Smooth muscle cell (in vitro differentiated cells): ENCODE results near the gene LGALS7B. TPM values are rescaled to one million over a fixed set of nuclear protein-coding genes. Genes with fewer than 3 reads are reported as not detected.
"Not testable (repeated sequence)": the region's sequence is repeated elsewhere in the genome, so short reads cannot be mapped to it uniquely, and the experiment has no call there.

ENCODE experiments used
- DNase-seq: peaks from one replicate; lab custom pipeline; 2025; ENCODE audit not compliant: unreplicated experiment; lab: John Stamatoyannopoulos, UW
- H2AFZ ChIP-seq: fragments of 200-600 bp; sonication (generic); 2 replicates; pipeline ENCODE4 v1.6.0; 2016; ENCODE audit warnings: antibody characterized with exemption, low read depth, mild to moderate bottlenecking
- H3F3A ChIP-seq: fragments of 200-600 bp; sonication (generic); 2 replicates; pipeline ENCODE4 v1.6.0; 2017; ENCODE audit warnings: antibody characterized with exemption, low read depth
- H3K27ac ChIP-seq: fragments of 200-600 bp; sonication (generic); 2 replicates; pipeline ENCODE4 v1.5.1; 2016; ENCODE audit warnings: low read depth, mild to moderate bottlenecking
- H3K27me3 ChIP-seq: fragments of 200-600 bp; sonication (generic); 2 replicates; pipeline ENCODE4 v1.6.1; 2016; ENCODE audit warnings: low read depth, mild to moderate bottlenecking
- H3K36me3 ChIP-seq: fragments of 200-600 bp; sonication (generic); 2 replicates; pipeline ENCODE4 v1.5.1; 2016; ENCODE audit warnings: low read depth
- H3K4me1 ChIP-seq: fragments of 200-600 bp; sonication (generic); 2 replicates; pipeline ENCODE4 v1.5.1; 2016; ENCODE audit warnings: low read depth
- H3K4me2 ChIP-seq: fragments of 200-600 bp; sonication (generic); 2 replicates; pipeline ENCODE4 v1.6.0; 2016; ENCODE audit warnings: mild to moderate bottlenecking
- H3K4me3 ChIP-seq: fragments of 200-600 bp; sonication (generic); 2 replicates; pipeline ENCODE4 v1.5.1; 2016; ENCODE audit warnings: mild to moderate bottlenecking
- H3K79me2 ChIP-seq: fragments of 200-600 bp; sonication (generic); 2 replicates; pipeline ENCODE4 v1.6.0; 2016; ENCODE audit warnings: low read depth, mild to moderate bottlenecking
- H3K9ac ChIP-seq: fragments of 200-600 bp; sonication (generic); 2 replicates; pipeline ENCODE4 v1.6.0; 2016; ENCODE audit warnings: low read depth
- H3K9me3 ChIP-seq: fragments of 200-600 bp; sonication (generic); replicated peaks from 2 replicates; pipeline ENCODE4 v1.5.1; 2016; ENCODE audit warnings: low read depth
- H4K20me1 ChIP-seq: fragments of 200-600 bp; sonication (generic); 2 replicates; pipeline ENCODE4 v1.6.0; 2016; ENCODE audit warnings: low read depth
- CTCF ChIP-seq: fragments of 200-600 bp; sonication (generic); IDR thresholded peaks from 2 replicates; pipeline ENCODE4 v1.5.1; 2017; ENCODE audit warnings: borderline replicate concordance, mild to moderate bottlenecking, antibody characterized with exemption; ENCODE audit not compliant: insufficient read depth, poor library complexity, severe bottlenecking
- WGBS: methylation state at CpG from one replicate; pipeline ENCODE4 v1.1.7; 2016; ENCODE audit warnings: low lambda C conversion rate; 5-methylcytosine and 5-hydroxymethylcytosine counted together
- polyA plus RNA-seq: library from polyadenylated mRNA; unstranded; fragments of >200 nt; fragmentation: Nextera tagmentation; extraction: Ambion mirVana; gene quantifications from 2 replicates; pipeline ENCODE4 v1.2.1, GENCODE V29; 2016
- total RNA-seq: library from RNA; depleted of rRNA; stranded (reverse); fragments of >200 nt; gene quantifications from 2 replicates; pipeline ENCODE4 v1.2.3, GENCODE V29; 2014

LGALS7B gene
- total and polyA plus RNA-seq, 2 experiments from 2014 or later = not detected

DNA sequence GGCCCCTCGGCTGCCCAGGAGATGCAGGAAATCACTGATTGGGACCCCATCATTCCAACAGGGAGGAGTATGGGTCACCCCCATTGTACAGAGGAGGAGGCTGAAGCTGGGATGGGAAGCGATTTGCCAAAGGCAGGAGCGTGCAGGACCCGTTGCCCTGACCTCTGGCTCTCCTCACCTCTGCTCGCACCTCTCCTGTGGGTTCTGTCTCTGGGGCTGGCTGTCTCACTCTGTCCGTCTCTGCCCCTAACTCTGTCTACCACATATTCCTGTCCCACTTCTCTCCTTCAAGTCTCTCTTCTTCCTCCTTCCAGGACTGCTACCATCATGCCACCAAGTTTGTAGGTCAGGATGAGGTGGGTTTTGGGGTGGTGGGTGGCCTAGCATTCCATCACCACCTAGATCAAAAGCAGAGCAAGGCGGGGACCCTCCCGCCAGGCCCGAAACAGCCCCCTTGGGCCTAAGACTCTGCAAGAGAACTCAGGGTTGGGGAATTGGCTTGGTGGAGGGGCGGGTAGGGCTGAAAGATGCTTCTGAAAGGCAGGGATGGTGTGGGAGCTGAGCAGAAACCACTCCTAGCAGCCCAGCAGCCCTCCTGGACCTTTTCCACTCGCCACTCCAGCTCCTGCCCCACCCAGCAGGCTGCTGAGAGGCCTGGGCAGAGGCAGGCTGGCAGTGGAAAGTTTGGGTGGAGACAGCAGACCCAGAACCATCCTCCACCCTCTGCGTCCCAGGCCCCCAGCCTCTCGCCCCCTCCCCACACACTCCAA lies 14.6 kb upstream of the LGALS7B start:
- no peak overlapping the region for H3K4me3 ChIP-seq
- DNase-seq = no peak
- no peak overlapping the region for H3K9ac ChIP-seq
- no peaks in the 10 kb centered on the region for H4K20me1 ChIP-seq
- no peak for TF ChIP-seq CTCF
- no peaks in the 10 kb centered on the region for H3K27me3 ChIP-seq
- no peaks in the 10 kb centered on the region for H3K9me3 ChIP-seq
- 88% methylated on average over 12 of the region's 13 CpGs for WGBS
- H3K36me3 ChIP-seq = no peaks in the 10 kb centered on the region
- no peaks in the 10 kb centered on the region for H3K79me2 ChIP-seq
- H3F3A ChIP-seq = no peaks in the 10 kb centered on the region
- no peaks in the 10 kb centered on the region for H3K4me1 ChIP-seq
- H2AFZ ChIP-seq = no peak overlapping the region
- no peak overlapping the region for H3K4me2 ChIP-seq
- H3K27ac ChIP-seq = no peak overlapping the region

GRCh38 chr19:38778733-38779132 lies 10.3 kb upstream of the LGALS7B start:
- Histone ChIP-seq H3K9me3 (no peaks in the 10 kb centered on the region), H3K9ac (no peak overlapping the region), H3K79me2 (no peaks in the 10 kb centered on the region), H3F3A (no peaks in the 10 kb centered on the region), H3K27me3 (no peaks in the 10 kb centered on the region), H3K4me3 (no peak overlapping the region), H3K27ac (no peak overlapping the region), H2AFZ (no peak overlapping the region), H3K36me3 (no peaks in the 10 kb centered on the region), H3K4me1 (no peaks in the 10 kb centered on the region), H3K4me2 (no peak overlapping the region), H4K20me1 (no peaks in the 10 kb centered on the region)
- no peak for TF ChIP-seq CTCF
- no peak for DNase-seq
- 80% methylated on average over 7 of the region's 7 CpGs for WGBS

DNA sequence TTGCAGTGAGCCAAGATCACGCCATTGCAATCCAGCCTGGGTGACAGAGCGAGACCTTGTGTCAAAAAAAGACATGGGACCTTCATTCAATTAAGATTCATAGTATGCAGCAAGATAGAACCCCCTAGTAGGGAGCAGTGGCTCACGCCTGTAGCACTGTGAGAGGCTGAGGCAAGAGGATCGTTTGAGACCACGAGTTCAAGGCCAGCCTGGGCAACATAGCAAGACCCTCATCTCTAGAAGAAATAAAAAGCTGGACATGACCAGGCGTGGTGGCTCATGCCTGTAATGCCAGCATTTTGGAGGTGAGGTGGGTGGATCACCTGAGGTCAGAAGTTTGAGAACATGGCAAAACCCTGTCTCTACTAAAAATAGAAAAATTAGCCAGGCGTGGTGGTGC lies 8.6 kb upstream of the LGALS7B start:
- Histone ChIP-seq H3K9me3 (no peaks in the 10 kb centered on the region), H2AFZ (no peak overlapping the region), H3F3A (no peaks in the 10 kb centered on the region), H3K36me3 (no peaks in the 10 kb centered on the region), H3K79me2 (no peaks in the 10 kb centered on the region), H3K4me2 (no peak overlapping the region), H4K20me1 (no peaks in the 10 kb centered on the region), H3K4me3 (no peak overlapping the region), H3K27me3 (no peaks in the 10 kb centered on the region), H3K4me1 (no peaks in the 10 kb centered on the region), H3K9ac (no peak overlapping the region), H3K27ac (no peak overlapping the region)
- no peak for DNase-seq
- no peak for TF ChIP-seq CTCF
- 96% methylated on average over 7 of the region's 7 CpGs for WGBS

- no peak for TF ChIP-seq CTCF
- Histone ChIP-seq H3K27ac (no peak overlapping the region), H3K4me3 (no peak overlapping the region), H3K4me1 (no peaks in the 10 kb centered on the region), H3K9me3 (no peaks in the 10 kb centered on the region), H3K79me2 (no peaks in the 10 kb centered on the region), H3F3A (no peaks in the 10 kb centered on the region), H3K36me3 (no peaks in the 10 kb centered on the region), H2AFZ (no peak overlapping the region), H3K9ac (no peak overlapping the region), H3K4me2 (no peak overlapping the region), H3K27me3 (no peaks in the 10 kb centered on the region), H4K20me1 (no peaks in the 10 kb centered on the region)
- no peak for DNase-seq
- WGBS = 89% methylated on average over 7 of the region's 7 CpGs
Measured at GRCh38 chr19:38781058-38781457, 7.9 kb upstream of the LGALS7B start.

GRCh38 chr19:38782212-38782611 lies 6.8 kb upstream of the LGALS7B start:
- not testable (repeated sequence) for H2AFZ ChIP-seq, H3K4me1 ChIP-seq, H3K9ac ChIP-seq, H3K9me3 ChIP-seq, H3K27ac ChIP-seq, H3K27me3 ChIP-seq, H3K4me2 ChIP-seq, H3F3A ChIP-seq, H3K4me3 ChIP-seq, H3K79me2 ChIP-seq, H3K36me3 ChIP-seq, H4K20me1 ChIP-seq, DNase-seq
- WGBS = 98% methylated on average over 13 of the region's 13 CpGs
